Breast epithelium (tissue), 3 donors: ENCODE data around the gene LYPD3.

Source experiments
- POLR2A ChIP-seq: fragments of 450-650 bp; IDR thresholded peaks from one replicate; pipeline ENCODE4 v1.6.1; 2016; ENCODE audit warnings: antibody characterized with exemption, mild to moderate bottlenecking, moderate library complexity
- TF ChIP-seq, protein P1 (sequence below), 3 donors: fragments of 450-650 bp; IDR thresholded peaks; one replicate each; pipeline ENCODE4 v1.5.1; 2016 to 2017; ENCODE audit warnings: antibody characterized with exemption in 3 of 3, mild to moderate bottlenecking in 3 of 3, moderate library complexity in 3 of 3

DNA sequence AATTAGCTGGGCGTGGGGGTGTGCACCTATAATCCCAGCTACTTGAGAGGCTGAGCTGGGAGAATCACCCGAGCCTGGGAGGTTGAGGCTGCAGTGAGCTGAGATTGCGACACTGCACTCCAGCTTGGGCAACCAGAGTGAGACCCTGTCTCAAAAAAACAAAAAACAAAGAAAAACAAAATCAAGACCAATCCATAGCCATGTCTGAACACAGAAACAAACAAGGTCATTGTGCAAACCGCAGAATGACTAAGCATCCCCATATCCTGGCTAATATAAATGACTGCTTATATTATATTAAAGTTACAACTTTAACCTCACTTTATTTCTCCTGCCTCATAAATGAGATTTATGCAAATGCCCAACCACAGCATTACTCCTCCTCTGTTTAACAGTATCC, 2.3 kb upstream of the LYPD3 start:
- TF ChIP-seq, protein P1, sequence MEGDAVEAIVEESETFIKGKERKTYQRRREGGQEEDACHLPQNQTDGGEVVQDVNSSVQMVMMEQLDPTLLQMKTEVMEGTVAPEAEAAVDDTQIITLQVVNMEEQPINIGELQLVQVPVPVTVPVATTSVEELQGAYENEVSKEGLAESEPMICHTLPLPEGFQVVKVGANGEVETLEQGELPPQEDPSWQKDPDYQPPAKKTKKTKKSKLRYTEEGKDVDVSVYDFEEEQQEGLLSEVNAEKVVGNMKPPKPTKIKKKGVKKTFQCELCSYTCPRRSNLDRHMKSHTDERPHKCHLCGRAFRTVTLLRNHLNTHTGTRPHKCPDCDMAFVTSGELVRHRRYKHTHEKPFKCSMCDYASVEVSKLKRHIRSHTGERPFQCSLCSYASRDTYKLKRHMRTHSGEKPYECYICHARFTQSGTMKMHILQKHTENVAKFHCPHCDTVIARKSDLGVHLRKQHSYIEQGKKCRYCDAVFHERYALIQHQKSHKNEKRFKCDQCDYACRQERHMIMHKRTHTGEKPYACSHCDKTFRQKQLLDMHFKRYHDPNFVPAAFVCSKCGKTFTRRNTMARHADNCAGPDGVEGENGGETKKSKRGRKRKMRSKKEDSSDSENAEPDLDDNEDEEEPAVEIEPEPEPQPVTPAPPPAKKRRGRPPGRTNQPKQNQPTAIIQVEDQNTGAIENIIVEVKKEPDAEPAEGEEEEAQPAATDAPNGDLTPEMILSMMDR (IDR thresholded peaks at IDR 0.05) = no peak
- no peak for TF ChIP-seq POLR2A
